PC-3 (cell line): Measurements from ENCODE around the gene CHRM5. TPM values are rescaled to one million over a fixed set of nuclear protein-coding genes. Genes with fewer than 3 reads are reported as not detected.
A peak's percentile ranks its signal among the peaks of the same experiment; 100 is the strongest.

Source experiments
- ATAC-seq: fragments of 200-7000 bp; cut with Tn5 transposase; 2 replicates; pipeline ENCODE4 v1.9.1; 2020; ENCODE audit warnings: mild to moderate bottlenecking, moderate library complexity
- BruUV-seq: library from RNA; stranded (reverse); fragments of 400-500 nt; replicated peaks from 2 replicates; lab custom pipeline; 2021; lab: Mats Ljungman, UMichigan
- CTCF ChIA-PET: fragments of 300-600 bp; sonication (Branson Sonifier 250); formaldehyde crosslinking; loops from one replicate; lab custom pipeline; 2022; ENCODE audit warnings: antibody characterized with exemption; lab: Charles Lee
- POLR2A ChIA-PET: fragments of 300-600 bp; sonication (Branson Sonifier 250); formaldehyde crosslinking; loops from one replicate; lab custom pipeline; 2022; ENCODE audit warnings: antibody characterized with exemption; ENCODE audit not compliant: unreplicated experiment; lab: Charles Lee
- DNase-seq: peaks from one replicate; pipeline ENCODE4 v3.0.0-alpha.2; 2015
- H2AFZ ChIP-seq: fragments of 300-600 bp; sonication (generic); 2 replicates; pipeline ENCODE4 v1.6.0; 2016; ENCODE audit warnings: antibody characterized with exemption, low read length
- H3F3A ChIP-seq: fragments of 300-600 bp; sonication (generic); one replicate; pipeline ENCODE4 v1.6.0; 2017; ENCODE audit warnings: antibody characterized with exemption, low read length, control low read depth, mild to moderate bottlenecking; ENCODE audit not compliant: unreplicated experiment
- H3K27ac ChIP-seq: fragments of 300-600 bp; sonication (generic); 2 replicates; pipeline ENCODE4 v1.5.1; 2016; ENCODE audit warnings: mild to moderate bottlenecking, low read length
- H3K27me3 ChIP-seq: fragments of 300-600 bp; sonication (generic); 2 replicates; pipeline ENCODE4 v1.6.1; 2016; ENCODE audit warnings: low read length, mixed read lengths
- H3K36me3 ChIP-seq: fragments of 300-600 bp; sonication (generic); 2 replicates; pipeline ENCODE4 v1.6.1; 2016; ENCODE audit warnings: low read depth, mixed run types, low read length, mixed read lengths
- H3K4me1 ChIP-seq: fragments of 300-600 bp; sonication (generic); 2 replicates; pipeline ENCODE4 v1.5.1; 2016; ENCODE audit warnings: low read length; ENCODE audit not compliant: insufficient read depth
- H3K4me2 ChIP-seq: fragments of 300-600 bp; sonication (generic); 2 replicates; pipeline ENCODE4 v1.6.0; 2016; ENCODE audit warnings: low read length
- H3K4me3 ChIP-seq: fragments of 300-600 bp; sonication (generic); 2 replicates; pipeline ENCODE4 v1.5.1; 2016; ENCODE audit warnings: mild to moderate bottlenecking, low read length, mixed read lengths
- H3K79me2 ChIP-seq: fragments of 300-600 bp; sonication (generic); 2 replicates; pipeline ENCODE4 v1.6.1; 2017; ENCODE audit warnings: low read length, mixed read lengths
- H3K9ac ChIP-seq: fragments of 300-600 bp; sonication (generic); 2 replicates; pipeline ENCODE4 v1.6.0; 2016; ENCODE audit warnings: mild to moderate bottlenecking, low read length
- H3K9me2 ChIP-seq: fragments of 300-600 bp; sonication (generic); replicated peaks from 2 replicates; pipeline ENCODE4 v1.6.1; 2016; ENCODE audit warnings: mixed run types, low read length, mixed read lengths
- H3K9me3 ChIP-seq: fragments of 300-600 bp; sonication (generic); 2 replicates; pipeline ENCODE4 v1.6.1; 2016; ENCODE audit warnings: low read length, mixed read lengths
- H4K20me1 ChIP-seq: fragments of 300-600 bp; sonication (generic); 2 replicates; pipeline ENCODE4 v1.6.1; 2016; ENCODE audit warnings: low read length, mixed read lengths
- EZH2 ChIP-seq: fragments of 300-600 bp; sonication (generic); IDR thresholded peaks from one replicate; pipeline ENCODE4 v1.6.1; 2017; ENCODE audit warnings: antibody characterized with exemption, mild to moderate bottlenecking, low read length; ENCODE audit not compliant: unreplicated experiment
- EZH2phosphoT487 ChIP-seq: fragments of 300-600 bp; sonication (generic); IDR thresholded peaks from 2 replicates; pipeline ENCODE4 v1.6.1; 2018; ENCODE audit warnings: mild to moderate bottlenecking, antibody characterized with exemption, low read length, borderline replicate concordance
- intact Hi-C: fragments of 100-400 bp; cut with micrococcal nuclease; formaldehyde crosslinking; loops from 2 replicates; pipeline ENCODE4 v1.9.0; 2023
- total RNA-seq: library from RNA; depleted of rRNA; stranded (reverse); fragments of >200 nt; gene quantifications from 2 replicates; pipeline ENCODE4 v1.2.3, GENCODE V29; 2014
- TF ChIP-seq, protein P1 (sequence below): fragments of 300-600 bp; sonication (generic); conservative IDR thresholded peaks from 2 replicates; pipeline ENCODE4 v1.5.1; 2017; ENCODE audit warnings: antibody characterized with exemption, low read depth, mild to moderate bottlenecking, low read length

The CHRM5 gene
- total RNA-seq, 1 experiment from 2014 or later = 0.04 TPM

DNA sequence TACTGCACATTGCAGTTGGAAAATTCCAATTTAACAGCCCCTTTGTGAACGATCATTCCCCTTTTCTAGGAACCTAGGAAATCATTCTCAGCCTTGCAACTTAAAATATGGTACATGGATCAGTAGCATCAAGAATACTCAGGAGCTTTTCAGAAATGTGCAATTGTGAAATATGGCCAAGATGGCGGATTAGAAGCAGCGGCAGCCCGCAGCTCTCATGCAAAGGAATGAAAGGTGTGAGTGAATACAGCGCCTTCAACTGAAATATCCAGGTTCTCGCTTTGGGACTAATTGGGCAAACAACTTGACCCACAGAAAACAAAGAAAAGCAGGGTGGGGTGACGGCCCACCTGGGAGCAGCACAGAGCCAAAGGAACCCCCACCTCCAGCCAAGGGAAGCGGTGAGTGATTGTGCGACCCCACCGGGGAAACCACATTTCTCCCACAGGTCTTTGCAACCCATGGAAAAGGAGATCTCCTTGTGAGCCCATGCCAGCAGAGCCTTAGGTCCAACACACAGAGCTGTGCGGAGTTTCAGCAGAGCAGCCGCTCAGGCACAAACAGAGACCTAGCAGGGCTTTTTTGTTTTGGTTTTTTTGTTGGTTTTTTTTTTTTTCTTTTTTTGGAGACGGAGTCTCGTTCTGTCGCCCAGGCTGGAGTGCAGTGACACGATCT lies 78.3 kb downstream of the CHRM5 start:
- Histone ChIP-seq H3K27ac (no peak overlapping the region), H3K27me3 (no peaks in the 10 kb centered on the region), H3K9me3 (peaks cover 5% of the 10 kb centered on the region; the same call in 1 of the 2 replicates), H3K4me1 (peaks cover 18% of the 10 kb centered on the region), H3K9ac (no peak overlapping the region), H3K4me3 (no peak overlapping the region), H3K4me2 (no peak overlapping the region), H3F3A (no peaks in the 10 kb centered on the region), H3K36me3 (peaks cover 2% of the 10 kb centered on the region; the same call in 1 of the 2 replicates), H3K79me2 (no peaks in the 10 kb centered on the region), H2AFZ (no peak overlapping the region), H3K9me2 (no peaks in the 10 kb centered on the region), H4K20me1 (no peaks in the 10 kb centered on the region)
- ChIA-PET POLR2A (no interaction called here), CTCF (no interaction called here)
- intact Hi-C loops = no loop called here
- BruUV-seq = no TSS peak
- DNase-seq = no peak
- no peak for TF ChIP-seq EZH2
- no peak for TF ChIP-seq EZH2phosphoT487
- TF ChIP-seq, protein P1, sequence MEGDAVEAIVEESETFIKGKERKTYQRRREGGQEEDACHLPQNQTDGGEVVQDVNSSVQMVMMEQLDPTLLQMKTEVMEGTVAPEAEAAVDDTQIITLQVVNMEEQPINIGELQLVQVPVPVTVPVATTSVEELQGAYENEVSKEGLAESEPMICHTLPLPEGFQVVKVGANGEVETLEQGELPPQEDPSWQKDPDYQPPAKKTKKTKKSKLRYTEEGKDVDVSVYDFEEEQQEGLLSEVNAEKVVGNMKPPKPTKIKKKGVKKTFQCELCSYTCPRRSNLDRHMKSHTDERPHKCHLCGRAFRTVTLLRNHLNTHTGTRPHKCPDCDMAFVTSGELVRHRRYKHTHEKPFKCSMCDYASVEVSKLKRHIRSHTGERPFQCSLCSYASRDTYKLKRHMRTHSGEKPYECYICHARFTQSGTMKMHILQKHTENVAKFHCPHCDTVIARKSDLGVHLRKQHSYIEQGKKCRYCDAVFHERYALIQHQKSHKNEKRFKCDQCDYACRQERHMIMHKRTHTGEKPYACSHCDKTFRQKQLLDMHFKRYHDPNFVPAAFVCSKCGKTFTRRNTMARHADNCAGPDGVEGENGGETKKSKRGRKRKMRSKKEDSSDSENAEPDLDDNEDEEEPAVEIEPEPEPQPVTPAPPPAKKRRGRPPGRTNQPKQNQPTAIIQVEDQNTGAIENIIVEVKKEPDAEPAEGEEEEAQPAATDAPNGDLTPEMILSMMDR = no peak
- no peak for ATAC-seq

DNA sequence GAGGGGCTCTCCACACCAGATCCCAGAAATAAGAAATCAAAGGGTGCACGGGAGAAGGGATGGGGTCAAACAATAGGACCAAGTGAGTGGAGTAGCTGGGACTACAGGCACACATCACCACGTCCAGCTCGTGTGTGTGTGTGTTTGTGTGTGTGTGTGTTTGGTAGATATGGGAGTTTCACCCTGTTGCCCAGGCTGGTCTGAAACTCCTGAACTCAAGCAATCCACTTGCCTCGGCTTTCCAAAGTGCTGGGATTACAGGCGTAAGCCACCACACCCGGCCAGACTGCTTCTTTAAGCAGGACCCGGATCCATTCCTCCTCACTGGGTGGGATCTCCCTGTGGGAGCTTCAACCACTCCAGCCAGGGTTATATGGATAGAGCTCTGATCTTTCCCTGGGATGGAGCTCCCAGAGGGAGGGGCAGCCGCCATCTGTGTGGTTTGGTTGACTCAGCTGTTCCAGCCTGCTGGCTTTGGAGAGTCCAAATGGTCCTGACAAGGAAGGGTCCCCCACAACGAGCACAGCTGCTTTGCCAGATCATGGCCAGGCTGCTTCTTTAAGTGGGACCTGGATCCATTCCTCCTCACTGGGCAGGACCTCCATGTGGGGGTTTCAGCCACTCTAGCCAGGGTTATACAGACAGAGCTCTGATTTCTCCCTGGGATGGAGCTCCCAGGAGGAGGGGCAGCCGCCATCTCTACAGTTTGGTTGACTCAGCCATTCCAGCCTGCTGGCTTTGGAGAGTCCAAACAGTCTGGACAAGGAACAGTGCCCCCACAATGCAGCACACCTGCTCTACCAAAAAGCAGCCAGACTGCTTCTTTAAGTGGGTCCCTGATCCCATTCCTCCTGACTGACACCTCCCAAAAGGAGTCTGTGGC lies 79.8 kb downstream of the CHRM5 start:
- H3K9ac ChIP-seq = no peak overlapping the region
- H3K27ac ChIP-seq = peak overlapping the region; percentile 28; the same call in 1 of the 2 replicates
- H3K4me3 ChIP-seq = peak overlapping the region; percentile 25; the same call in 1 of the 2 replicates
- ChIA-PET CTCF (no interaction called here), POLR2A (interaction anchor here (0.5 to 0.6 kb wide), 2 partner anchors 176 to 589 kb away, joined by 4 to 6 read pairs; no protein-coding TSS in a partner anchor)
- peaks cover 2% of the 10 kb centered on the region; the same call in 1 of the 2 replicates for H3K36me3 ChIP-seq
- H3K9me2 ChIP-seq = no peaks in the 10 kb centered on the region
- no peaks in the 10 kb centered on the region for H3K79me2 ChIP-seq
- H2AFZ ChIP-seq = peak overlapping the region; percentile 42; the same call in 1 of the 2 replicates
- BruUV-seq = no TSS peak
- H4K20me1 ChIP-seq = no peaks in the 10 kb centered on the region
- ATAC-seq (no peak), DNase-seq (no peak)
- intact Hi-C loops = no loop called here
- no peaks in the 10 kb centered on the region for H3K27me3 ChIP-seq
- H3K4me1 ChIP-seq = peaks cover 18% of the 10 kb centered on the region
- H3F3A ChIP-seq = no peaks in the 10 kb centered on the region
- peaks cover 5% of the 10 kb centered on the region; the same call in 1 of the 2 replicates for H3K9me3 ChIP-seq
- no peak for TF ChIP-seq EZH2
- no peak for TF ChIP-seq EZH2phosphoT487
- TF ChIP-seq, protein P1 = no peak
- H3K4me2 ChIP-seq = peak overlapping the region; percentile 60
